HG03064 (cell line): Measurements from ENCODE around the gene HAUS2.
"Not testable (repeated sequence)": the region's sequence is repeated elsewhere in the genome, so short reads cannot be mapped to it uniquely, and the experiment has no call there.

Source experiments
- ATAC-seq: cut with Tn5 transposase; IDR thresholded peaks from one replicate; pipeline ENCODE4 v1.9.1; 2021; ENCODE audit warnings: low read depth; ENCODE audit not compliant: unreplicated experiment

HAUS2 gene

DNA sequence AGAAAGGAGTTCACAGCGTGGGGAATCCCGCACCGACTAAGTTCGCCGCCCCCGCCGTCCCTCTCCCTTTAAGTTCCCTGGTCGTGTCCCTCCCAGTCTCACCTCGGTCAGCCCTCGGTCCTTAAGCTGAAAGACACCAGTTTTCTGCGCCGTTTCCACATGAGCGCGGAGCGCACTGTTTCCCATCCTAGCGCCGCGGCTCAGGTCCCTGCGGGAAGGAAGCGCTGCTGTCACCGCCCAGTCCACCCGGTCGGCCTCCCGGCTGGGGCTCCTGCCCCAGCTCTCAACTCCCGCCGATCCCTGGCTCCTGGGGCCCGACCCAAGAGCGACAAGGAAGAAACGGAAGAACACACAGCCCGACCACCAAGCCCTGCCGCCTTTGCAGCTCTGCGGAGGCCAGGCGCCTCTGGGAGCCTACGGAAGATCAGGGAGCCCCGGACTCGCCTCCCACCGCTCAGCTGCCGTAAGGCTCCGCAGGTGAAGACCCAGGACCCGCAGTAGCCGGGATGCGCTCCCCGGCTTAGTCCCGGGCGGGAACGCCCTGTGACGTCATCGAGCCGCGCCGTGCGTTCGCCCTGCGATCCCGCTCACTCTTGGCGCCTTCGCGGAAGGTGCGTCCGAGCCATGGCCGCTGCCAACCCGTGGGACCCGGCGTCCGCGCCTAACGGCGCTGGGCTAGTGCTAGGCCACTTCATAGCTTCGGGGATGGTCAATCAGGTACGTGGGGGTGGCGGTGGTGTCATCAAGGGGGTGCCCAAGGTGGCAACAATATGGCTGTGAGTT is at the start of gene HAUS2, which contains the start of gene LRRC57:
HAUS2 (plus strand) TSS at position 590 of the 783 bp plus-strand sequence; CDS start at position 625, 35 bp downstream.
LRRC57 (minus strand) TSS at position 545 of the 783 bp plus-strand sequence; CDS start at position 186, 359 bp downstream.
- peak; percentile 76 for ATAC-seq

DNA sequence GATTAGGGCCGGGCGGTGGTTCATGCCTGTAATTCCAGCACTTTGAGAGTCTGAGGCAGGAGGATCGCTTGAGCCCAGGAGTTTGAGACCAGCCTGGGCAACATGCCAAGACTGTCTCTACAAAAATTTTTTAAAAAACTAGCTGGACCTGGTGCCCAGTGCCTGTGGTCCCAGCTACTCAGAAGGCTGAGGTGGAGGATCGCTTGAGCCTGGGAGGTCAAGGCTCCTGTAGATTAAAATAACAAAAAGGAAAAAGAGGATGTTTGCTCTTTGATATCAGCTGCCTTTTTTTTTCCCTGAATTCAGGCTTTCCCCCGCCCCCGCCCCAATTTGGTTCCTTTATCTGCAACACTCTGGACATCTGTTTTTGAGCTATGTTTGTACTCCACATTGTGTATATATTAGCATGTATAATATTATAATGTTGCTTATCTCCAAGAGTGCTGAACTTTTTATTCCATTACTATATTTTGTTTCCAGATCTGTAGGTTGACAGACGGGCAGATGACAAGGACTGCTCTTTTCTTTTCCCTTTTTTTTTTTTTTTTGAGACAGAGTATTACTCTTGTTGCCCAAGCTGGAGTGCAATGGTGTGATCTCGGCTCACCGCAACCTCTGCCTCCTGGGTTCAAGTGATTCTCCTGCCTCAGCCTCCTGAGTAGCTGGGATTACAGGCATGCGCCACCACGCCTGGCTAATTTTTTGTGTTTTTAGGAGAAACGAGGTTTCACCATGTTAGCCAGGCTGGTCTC is 48.6 kb upstream of the HAUS2 start:
- no peak for ATAC-seq

GRCh38 chr15:42502477-42502876 is 46.2 kb upstream of the HAUS2 start:
- ATAC-seq: no peak

GRCh38 chr15:42503825-42504224 is 44.8 kb upstream of the HAUS2 start:
- no peak for ATAC-seq

DNA sequence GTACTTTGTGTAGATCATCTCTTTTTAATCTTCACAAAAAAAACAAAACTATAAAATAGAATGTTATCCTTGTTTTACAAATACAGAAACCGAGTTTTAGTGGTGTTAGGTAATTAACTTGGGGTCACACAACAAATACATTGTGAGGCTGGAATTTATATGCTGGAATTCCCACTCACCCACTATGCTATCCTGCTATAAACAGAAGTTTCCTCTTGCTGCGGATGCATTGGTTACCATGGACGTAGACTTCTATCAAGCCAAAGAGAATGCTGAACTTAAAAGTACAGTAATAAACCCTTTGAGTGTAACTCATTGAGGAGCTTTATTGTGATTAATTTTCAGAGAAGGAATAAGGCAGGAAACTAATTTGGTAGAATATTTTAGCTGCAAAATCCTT is 44.0 kb upstream of the HAUS2 start:
- ATAC-seq: no peak

GRCh38 chr15:42507514-42507913 is 41.1 kb upstream of the HAUS2 start:
- no peak for ATAC-seq

DNA sequence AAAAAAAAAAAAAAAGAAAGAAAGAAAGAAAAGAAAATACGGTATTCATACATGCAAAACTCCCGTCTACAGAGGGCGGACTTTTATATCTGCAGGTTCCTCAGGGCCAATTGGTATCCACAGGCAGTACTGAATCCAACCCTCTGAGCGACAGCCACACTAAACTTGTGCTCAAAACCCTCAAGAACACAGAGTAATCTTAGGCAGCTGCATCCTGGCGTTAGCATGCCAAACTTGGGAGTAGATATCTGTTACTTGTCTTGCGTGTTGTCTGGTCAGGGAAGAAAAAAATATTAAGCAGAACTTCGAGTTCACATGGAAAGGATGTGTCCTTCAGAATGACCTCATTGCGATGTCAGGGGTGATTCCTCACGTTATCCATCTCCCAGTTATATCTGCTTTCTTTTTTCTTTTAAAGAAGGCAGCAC is 40.4 kb upstream of the HAUS2 start:
- no peak for ATAC-seq

DNA sequence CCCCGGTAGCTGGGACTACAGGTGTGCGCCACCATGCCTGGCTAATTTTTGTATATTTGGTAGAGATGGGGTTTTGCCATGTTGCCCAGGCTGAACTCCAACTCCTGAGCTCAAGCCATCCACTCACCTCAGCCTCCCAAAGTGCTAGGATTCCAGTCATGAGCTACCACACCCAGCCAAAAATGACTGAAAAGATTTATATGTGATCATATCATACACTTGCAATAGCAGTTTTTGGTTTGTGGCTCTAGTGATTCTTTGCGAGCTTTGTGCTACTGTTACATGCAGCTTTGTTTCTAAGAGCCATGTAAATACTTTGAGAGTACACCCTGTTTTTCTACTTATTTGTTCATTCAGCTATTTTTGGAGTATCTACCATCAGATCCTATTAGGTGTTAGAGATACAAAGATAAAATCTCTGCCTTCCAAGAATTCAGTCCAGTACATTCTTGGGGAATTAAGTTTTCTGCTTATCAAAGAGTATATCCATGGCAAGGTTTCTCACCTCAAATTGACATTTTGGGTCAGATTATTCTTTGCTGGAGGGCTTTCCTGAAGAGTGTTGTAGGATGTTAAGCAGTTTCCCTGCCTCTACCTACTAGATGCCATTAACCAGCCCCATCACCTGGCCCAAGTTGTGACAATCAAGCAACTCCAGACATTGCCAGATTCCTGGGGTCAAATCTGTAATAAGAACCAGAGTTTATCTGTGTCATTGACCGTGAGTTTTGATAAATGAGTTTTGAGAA is 38.2 kb upstream of the HAUS2 start:
- ATAC-seq: no peak

DNA sequence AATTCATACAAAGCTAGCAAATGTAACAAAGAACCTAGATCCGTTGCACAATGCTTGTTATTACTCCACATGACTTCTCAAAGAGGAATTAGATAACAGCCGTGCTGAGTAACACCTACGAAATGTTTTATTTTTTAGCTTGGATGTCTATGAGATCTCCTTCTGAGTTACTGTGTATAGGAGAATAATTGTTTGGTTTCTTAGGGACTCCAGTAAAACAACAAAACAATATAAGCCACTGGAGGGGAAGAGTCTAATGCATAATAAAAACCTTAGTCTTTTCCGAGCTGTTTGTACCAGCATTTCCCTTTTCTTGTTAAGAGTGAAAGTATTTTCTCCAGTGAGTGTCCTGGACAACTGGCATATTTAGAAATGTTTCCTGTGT is 37.6 kb upstream of the HAUS2 start:
- no peak for ATAC-seq

DNA sequence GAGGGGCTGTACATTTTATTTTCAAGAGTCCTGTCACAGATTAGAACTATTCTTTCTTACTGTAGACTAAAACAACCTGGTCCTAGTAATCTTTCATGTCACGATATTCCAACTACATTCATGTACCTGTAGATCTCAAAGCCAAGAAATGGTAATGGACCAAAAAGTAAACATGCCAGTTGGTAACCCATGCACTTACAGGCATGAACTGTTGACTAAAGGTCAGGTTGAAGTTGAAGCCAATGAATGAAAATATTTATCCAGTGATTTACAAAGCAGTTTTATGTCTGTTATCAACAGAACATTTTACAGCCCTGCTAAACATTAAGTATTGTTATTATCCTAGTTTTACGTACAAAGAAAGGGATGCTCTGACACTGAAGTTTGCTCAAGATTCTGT is 25.3 kb upstream of the HAUS2 start:
- ATAC-seq: no peak

DNA sequence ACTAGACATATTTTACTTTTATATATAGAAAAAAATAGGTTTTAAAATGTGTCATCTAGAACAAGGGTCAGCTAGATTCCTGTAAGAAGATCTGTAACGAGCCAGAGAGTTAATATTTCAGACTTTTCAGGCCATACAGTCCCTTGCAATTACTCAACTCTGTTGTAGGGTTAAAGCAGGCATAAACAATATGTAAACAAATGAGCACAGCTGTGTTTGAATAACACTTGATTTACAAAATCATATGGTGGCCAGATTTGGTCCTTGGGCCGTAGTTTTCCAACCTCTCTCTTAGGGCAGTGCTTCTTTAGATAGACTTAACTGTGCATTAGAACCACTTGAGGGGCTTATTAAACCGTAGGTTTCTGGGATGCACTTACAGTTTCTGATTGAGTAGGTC is 19.7 kb upstream of the HAUS2 start:
- ATAC-seq: no peak

DNA sequence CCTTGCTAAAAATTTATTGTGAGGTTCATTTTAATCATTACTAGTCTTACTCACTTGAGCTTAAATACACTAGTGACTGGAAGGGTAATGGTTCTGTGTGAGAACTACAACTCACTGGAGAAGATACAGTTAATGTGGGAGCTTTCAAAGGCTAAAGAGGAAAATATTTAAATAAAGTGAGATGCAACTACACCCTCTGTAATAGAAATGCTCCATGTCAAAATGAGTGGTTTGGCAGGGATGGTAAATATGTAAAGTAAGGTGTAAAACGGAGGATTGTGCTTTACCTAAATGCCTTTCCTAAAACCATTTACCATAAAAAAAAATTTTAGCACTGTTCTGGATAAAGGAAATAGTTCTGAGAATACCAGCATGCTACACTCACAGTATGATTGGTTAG is 15.4 kb upstream of the HAUS2 start:
- no peak for ATAC-seq

- no peak for ATAC-seq
Measured at GRCh38 chr15:42544853-42545629, 3.6 kb upstream of the HAUS2 start.

DNA sequence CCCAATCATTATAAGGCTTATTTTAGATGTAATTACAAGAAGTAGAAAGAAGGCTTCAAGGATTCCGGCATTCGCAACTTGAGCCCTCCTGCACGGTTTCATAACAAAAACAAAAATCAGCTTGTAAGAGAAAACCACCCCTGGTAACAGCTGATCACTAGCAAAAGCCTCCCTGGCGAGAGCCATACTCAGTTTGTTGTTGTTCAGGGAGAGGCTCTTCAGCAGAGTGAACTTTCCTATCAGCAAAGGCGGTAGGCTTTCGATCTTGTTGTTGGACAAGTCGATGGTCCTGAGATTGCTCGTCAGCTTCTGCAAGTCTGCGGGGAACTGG is 755 bp upstream of the HAUS2 start:
- ATAC-seq: no peak

GRCh38 chr15:42549032-42549491 is 424 bp downstream of the HAUS2 start:
- peak; percentile 35 for ATAC-seq

- no peak for ATAC-seq
Measured at GRCh38 chr15:42549741-42550392, 1.2 kb downstream of the HAUS2 start.

- ATAC-seq: no peak
Measured at GRCh38 chr15:42553554-42553953, 4.9 kb downstream of the HAUS2 start.

- not testable (repeated sequence) for ATAC-seq
Measured at GRCh38 chr15:42556550-42557207, 8.0 kb downstream of the HAUS2 start.

DNA sequence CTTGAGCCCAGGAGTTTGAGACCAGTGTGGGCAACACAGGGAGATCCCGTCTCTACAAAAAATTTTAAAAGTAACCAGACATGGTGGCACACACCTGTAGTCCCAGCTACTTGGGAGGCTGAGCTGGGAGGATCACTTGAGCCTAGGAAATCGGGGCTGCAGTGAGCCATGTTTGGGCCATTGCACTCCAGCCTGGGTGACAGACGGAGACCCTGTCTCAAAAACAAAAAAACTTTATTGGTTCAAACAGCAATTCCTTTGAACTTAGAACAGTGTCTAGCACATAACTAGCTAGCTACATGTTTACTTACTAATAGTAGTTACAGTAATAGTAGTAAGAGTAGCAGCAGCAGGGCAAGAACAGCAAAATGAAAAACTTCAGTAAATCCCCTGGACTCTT is 10.1 kb downstream of the HAUS2 start:
- no peak for ATAC-seq
